HEK293 (cell line): ENCODE data around the gene RBMS1.

Experiments
- CTCF ChIA-PET: fragments of 350-600 bp; formaldehyde crosslinking; extraction: SDS; loops from one replicate; lab custom pipeline; 2021; ENCODE audit warnings: antibody characterized with exemption; lab: Yijun Ruan, JAX
- POLR2A ChIA-PET: fragments of 300-600 bp; formaldehyde crosslinking; extraction: SDS; loops from one replicate; lab custom pipeline; 2020; ENCODE audit warnings: antibody characterized with exemption, inconsistent platforms; lab: Yijun Ruan, JAX
- H3K27ac ChIP-seq: fragments of 200-500 bp; sonication (Bioruptor generic); 2 replicates; pipeline ENCODE4 v1.5.1; 2014; ENCODE audit warnings: low read depth, low read length, control low read depth, inconsistent platforms; ENCODE audit errors: extremely low read depth
- H3K36me3 ChIP-seq, 2 experiments: fragments of 200-500 bp in 1 of 2; sonication (Bioruptor generic) in 1 of 2; 1 replicate in 1 of 2; 2 replicates in 1 of 2; pipeline ENCODE4 v1.5.1; 2014 to 2017; ENCODE audit warnings: inconsistent platforms in 2 of 2, low read length in 2 of 2; ENCODE audit not compliant: control insufficient read depth in 2 of 2, insufficient read depth in 1 of 2
- H3K4me1 ChIP-seq: fragments of 200-500 bp; sonication (Bioruptor generic); 2 replicates; pipeline ENCODE4 v1.5.1; 2014; ENCODE audit warnings: mild to moderate bottlenecking, low read length, inconsistent platforms; ENCODE audit not compliant: control insufficient read depth, insufficient read depth
- H3K4me3 ChIP-seq: 2 replicates; pipeline ENCODE4 v1.5.1; 2011; ENCODE audit warnings: low read depth, mild to moderate bottlenecking, control low read depth, low read length, moderate library complexity
- H3K9me3 ChIP-seq: fragments of 200-500 bp; sonication (Bioruptor generic); 2 replicates; pipeline ENCODE4 v1.5.1; 2014; ENCODE audit warnings: low read depth, low read length, inconsistent platforms; ENCODE audit not compliant: control insufficient read depth, insufficient read depth
- BCL11B ChIP-seq: fragments of 450-650 bp; formaldehyde crosslinking; IDR thresholded peaks from 2 replicates; pipeline ENCODE4 v1.5.1; 2016; ENCODE audit warnings: low read depth, missing biosample characterization, missing genetic modification characterization
- GFI1B ChIP-seq: fragments of 450-650 bp; formaldehyde crosslinking; IDR thresholded peaks from 2 replicates; pipeline ENCODE4 v1.5.1; 2016; ENCODE audit warnings: missing biosample characterization, missing genetic modification characterization
- HOXC10 ChIP-seq: sonication (generic); formaldehyde crosslinking; IDR thresholded peaks from 2 replicates; pipeline ENCODE4 v1.8.1; 2023; ENCODE audit warnings: mild to moderate bottlenecking, missing genetic modification reagents
- PRDM10 ChIP-seq: fragments of 450-650 bp; formaldehyde crosslinking; IDR thresholded peaks from 2 replicates; pipeline ENCODE4 v1.5.1; 2016; ENCODE audit warnings: missing biosample characterization, missing genetic modification characterization
- RBAK ChIP-seq: fragments of 450-650 bp; formaldehyde crosslinking; IDR thresholded peaks from 2 replicates; pipeline ENCODE4 v1.5.1; 2016; ENCODE audit warnings: missing biosample characterization, missing genetic modification characterization
- SP2 ChIP-seq: fragments of 450-650 bp; formaldehyde crosslinking; IDR thresholded peaks from 2 replicates; pipeline ENCODE4 v1.5.1; 2016; ENCODE audit warnings: missing biosample characterization, missing genetic modification characterization
- TRIM28 ChIP-seq: IDR thresholded peaks from 2 replicates; pipeline ENCODE4 v1.6.1; 2011; ENCODE audit warnings: low read length, control low read depth, borderline replicate concordance
- ZBTB20 ChIP-seq: fragments of 450-650 bp; formaldehyde crosslinking; IDR thresholded peaks from 2 replicates; pipeline ENCODE4 v1.5.1; 2016; ENCODE audit warnings: missing biosample characterization, missing genetic modification characterization
- ZFP37 ChIP-seq: fragments of 450-650 bp; formaldehyde crosslinking; IDR thresholded peaks from 2 replicates; pipeline ENCODE4 v1.5.1; 2016; ENCODE audit warnings: missing biosample characterization, missing genetic modification characterization
- ZNF114 ChIP-seq: fragments of 450-650 bp; formaldehyde crosslinking; IDR thresholded peaks from 2 replicates; pipeline ENCODE4 v1.5.0; 2017; ENCODE audit warnings: missing biosample characterization, missing genetic modification characterization
- ZNF121 ChIP-seq: fragments of 450-650 bp; formaldehyde crosslinking; IDR thresholded peaks from 2 replicates; pipeline ENCODE4 v1.5.1; 2016; ENCODE audit warnings: missing biosample characterization, missing genetic modification characterization
- ZNF174 ChIP-seq: fragments of 450-650 bp; formaldehyde crosslinking; IDR thresholded peaks from 2 replicates; pipeline ENCODE4 v1.5.0; 2017; ENCODE audit warnings: missing biosample characterization, mild to moderate bottlenecking, missing genetic modification characterization
- ZNF274 ChIP-seq, 2 experiments: fragments of 200-500 bp in 1 of 2; fragments of 450-650 bp in 1 of 2; sonication (Bioruptor generic) in 1 of 2; formaldehyde crosslinking in 1 of 2; IDR thresholded peaks; 2 replicates each; pipeline versions ENCODE4 v1.5.1 to v1.6.1; 2014 to 2016; ENCODE audit warnings: borderline replicate concordance in 1 of 2, inconsistent platforms in 1 of 2, low read length in 1 of 2, missing biosample characterization in 1 of 2, missing genetic modification characterization in 1 of 2
- ZNF302 ChIP-seq: fragments of 450-650 bp; formaldehyde crosslinking; IDR thresholded peaks from 2 replicates; pipeline ENCODE4 v1.5.1; 2016; ENCODE audit warnings: missing biosample characterization, missing genetic modification characterization, low read depth
- ZNF354C ChIP-seq: fragments of 450-650 bp; formaldehyde crosslinking; IDR thresholded peaks from 2 replicates; pipeline ENCODE4 v1.5.1; 2016; ENCODE audit warnings: missing biosample characterization, missing genetic modification characterization, low read depth, borderline replicate concordance
- ZNF391 ChIP-seq: fragments of 450-650 bp; formaldehyde crosslinking; IDR thresholded peaks from 2 replicates; pipeline ENCODE4 v1.5.1; 2016; ENCODE audit warnings: low read depth, missing biosample characterization, missing genetic modification characterization, borderline replicate concordance
- ZNF548 ChIP-seq: fragments of 450-650 bp; formaldehyde crosslinking; IDR thresholded peaks from 2 replicates; pipeline ENCODE4 v1.5.1; 2016; ENCODE audit warnings: missing biosample characterization, missing genetic modification characterization
- ZNF561 ChIP-seq: fragments of 450-650 bp; IDR thresholded peaks from 2 replicates; pipeline ENCODE4 v1.5.1; 2018; ENCODE audit warnings: missing biosample characterization, missing genetic modification characterization, borderline replicate concordance
- ZNF571 ChIP-seq: fragments of 450-650 bp; formaldehyde crosslinking; IDR thresholded peaks from 2 replicates; pipeline ENCODE4 v1.5.0; 2017; ENCODE audit warnings: missing biosample characterization, missing genetic modification characterization
- ZNF645 ChIP-seq: fragments of 450-650 bp; formaldehyde crosslinking; IDR thresholded peaks from 2 replicates; pipeline ENCODE4; 2016; ENCODE audit warnings: missing biosample characterization, missing genetic modification characterization
- ZNF664 ChIP-seq: fragments of 450-650 bp; formaldehyde crosslinking; IDR thresholded peaks from 2 replicates; pipeline ENCODE4 v1.5.1; 2016; ENCODE audit warnings: missing biosample characterization, missing genetic modification characterization
- ZNF785 ChIP-seq: fragments of 450-650 bp; formaldehyde crosslinking; IDR thresholded peaks from 2 replicates; pipeline ENCODE4 v1.5.1; 2016; ENCODE audit warnings: missing biosample characterization, missing genetic modification characterization
- ZNF792 ChIP-seq: fragments of 450-650 bp; formaldehyde crosslinking; IDR thresholded peaks from 2 replicates; pipeline ENCODE4 v1.5.1; 2016; ENCODE audit warnings: missing biosample characterization, missing genetic modification characterization
- ZSCAN16 ChIP-seq: fragments of 450-650 bp; formaldehyde crosslinking; IDR thresholded peaks from 2 replicates; pipeline ENCODE4 v1.5.1; 2016; ENCODE audit warnings: missing biosample characterization, missing genetic modification characterization
- ZXDB ChIP-seq: fragments of 450-650 bp; formaldehyde crosslinking; IDR thresholded peaks from 2 replicates; pipeline ENCODE4 v1.5.1; 2016; ENCODE audit warnings: missing biosample characterization, missing genetic modification characterization
- TF ChIP-seq, protein P1 (sequence below): fragments of 450-650 bp; formaldehyde crosslinking; optimal IDR thresholded peaks from 2 replicates; pipeline ENCODE3; 2016; ENCODE audit warnings: missing biosample characterization, mild to moderate bottlenecking, missing genetic modification characterization
- TF ChIP-seq, protein P2 (sequence below): fragments of 450-650 bp; formaldehyde crosslinking; IDR thresholded peaks from 2 replicates; pipeline ENCODE4 v1.5.1; 2016; ENCODE audit warnings: missing biosample characterization, missing genetic modification characterization
- TF ChIP-seq, protein P3 (sequence below): fragments of 450-650 bp; formaldehyde crosslinking; IDR thresholded peaks from 2 replicates; pipeline ENCODE4 v1.5.1; 2017; ENCODE audit warnings: missing biosample characterization, missing genetic modification characterization

The RBMS1 gene

GRCh38 chr2:160358046-160358445, 135.6 kb downstream of the RBMS1 start:
- H3K36me3 ChIP-seq = no peaks in the 10 kb centered on the region
- H3K4me3 ChIP-seq = no peak overlapping the region
- H3K27ac ChIP-seq = no peak overlapping the region
- no peak for TF ChIP-seq PRDM10 (tag by site-specific recombination)
- no peak for TF ChIP-seq ZNF792 (tag by site-specific recombination)
- no peak for TF ChIP-seq ZNF274 (IDR thresholded peaks at IDR 0.05; ENCODE audit: low read length)
- TF ChIP-seq ZNF274 (tag by site-specific recombination; IDR thresholded peaks at IDR 0.05; ENCODE audit: borderline replicate concordance) = no peak
- no peak for TF ChIP-seq ZNF391 (tag by site-specific recombination)
- TF ChIP-seq ZSCAN16 = no peak
- no peak for TF ChIP-seq ZNF354C
- TF ChIP-seq ZNF664 (tag by site-specific recombination) = no peak
- TF ChIP-seq ZNF785 (tag by site-specific recombination) = no peak
- TF ChIP-seq, protein P1, sequence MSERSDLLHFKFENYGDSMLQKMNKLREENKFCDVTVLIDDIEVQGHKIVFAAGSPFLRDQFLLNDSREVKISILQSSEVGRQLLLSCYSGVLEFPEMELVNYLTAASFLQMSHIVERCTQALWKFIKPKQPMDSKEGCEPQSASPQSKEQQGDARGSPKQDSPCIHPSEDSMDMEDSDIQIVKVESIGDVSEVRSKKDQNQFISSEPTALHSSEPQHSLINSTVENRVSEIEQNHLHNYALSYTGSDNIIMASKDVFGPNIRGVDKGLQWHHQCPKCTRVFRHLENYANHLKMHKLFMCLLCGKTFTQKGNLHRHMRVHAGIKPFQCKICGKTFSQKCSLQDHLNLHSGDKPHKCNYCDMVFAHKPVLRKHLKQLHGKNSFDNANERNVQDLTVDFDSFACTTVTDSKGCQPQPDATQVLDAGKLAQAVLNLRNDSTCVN (tag by site-specific recombination) = no peak
- no peak for TF ChIP-seq ZBTB20 (tag by site-specific recombination)
- TF ChIP-seq, protein P2, sequence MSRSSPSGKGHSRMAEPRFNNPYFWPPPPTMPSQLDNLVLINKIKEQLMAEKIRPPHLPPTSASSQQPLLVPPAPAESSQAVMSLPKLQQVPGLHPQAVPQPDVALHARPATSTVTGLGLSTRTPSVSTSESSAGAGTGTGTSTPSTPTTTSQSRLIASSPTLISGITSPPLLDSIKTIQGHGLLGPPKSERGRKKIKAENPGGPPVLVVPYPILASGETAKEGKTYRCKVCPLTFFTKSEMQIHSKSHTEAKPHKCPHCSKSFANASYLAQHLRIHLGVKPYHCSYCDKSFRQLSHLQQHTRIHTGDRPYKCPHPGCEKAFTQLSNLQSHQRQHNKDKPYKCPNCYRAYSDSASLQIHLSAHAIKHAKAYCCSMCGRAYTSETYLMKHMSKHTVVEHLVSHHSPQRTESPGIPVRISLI = no peak
- no peak for TF ChIP-seq HOXC10 (CRISPR knock-in tag)
- TF ChIP-seq TRIM28 = no peak
- TF ChIP-seq ZFP37 = no peak
- TF ChIP-seq ZNF645 (tag by site-specific recombination) = no peak
- no peak for TF ChIP-seq RBAK
- no peak for TF ChIP-seq ZNF561
- no peak for TF ChIP-seq ZNF114 (tag by site-specific recombination)
- TF ChIP-seq ZNF571 (tag by site-specific recombination) = no peak
- no peak for TF ChIP-seq ZNF174 (tag by site-specific recombination)
- CTCF ChIA-PET = no interaction called here
- POLR2A ChIA-PET = no interaction called here
- peaks cover 13% of the 10 kb centered on the region for H3K4me1 ChIP-seq
- no peaks in the 10 kb centered on the region for H3K9me3 ChIP-seq

DNA sequence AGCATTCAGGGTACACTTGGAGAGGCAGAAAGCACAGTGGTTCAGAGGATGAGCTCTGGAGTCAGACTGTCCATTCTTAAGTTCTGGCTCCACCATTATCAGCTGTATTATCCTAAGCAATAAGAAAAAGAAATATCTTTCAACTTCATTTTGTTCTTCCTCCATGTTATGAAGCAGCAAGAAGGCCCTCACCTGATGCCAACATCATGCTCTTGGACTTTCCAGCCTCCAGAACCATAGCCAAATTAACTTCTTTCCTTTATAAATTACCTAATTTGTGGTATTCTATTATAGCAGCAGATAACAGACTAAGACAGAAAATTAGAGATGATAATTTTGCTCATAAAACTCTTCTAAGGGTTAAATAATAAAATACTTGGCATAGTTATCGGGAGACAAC, 137.1 kb downstream of the RBMS1 start:
- no peak overlapping the region for H3K27ac ChIP-seq
- CTCF ChIA-PET = no interaction called here
- POLR2A ChIA-PET = no interaction called here
- peaks cover 18% of the 10 kb centered on the region; the same call in 1 of the 2 replicates for H3K4me1 ChIP-seq
- H3K36me3 ChIP-seq = no peaks in the 10 kb centered on the region
- H3K4me3 ChIP-seq = no peak overlapping the region
- no peaks in the 10 kb centered on the region for H3K9me3 ChIP-seq
- TF ChIP-seq ZNF302 (no peak), SP2 (tag by site-specific recombination) (no peak), ZNF114 (tag by site-specific recombination) (no peak), ZXDB (tag by site-specific recombination) (no peak), ZNF274 (IDR thresholded peaks at IDR 0.05; ENCODE audit: low read length) (no peak), ZNF274 (tag by site-specific recombination; IDR thresholded peaks at IDR 0.05; ENCODE audit: borderline replicate concordance) (no peak), ZNF121 (tag by site-specific recombination) (no peak), GFI1B (tag by site-specific recombination) (no peak), ZNF548 (tag by site-specific recombination) (no peak), BCL11B (tag by site-specific recombination) (no peak)
- TF ChIP-seq, protein P3, sequence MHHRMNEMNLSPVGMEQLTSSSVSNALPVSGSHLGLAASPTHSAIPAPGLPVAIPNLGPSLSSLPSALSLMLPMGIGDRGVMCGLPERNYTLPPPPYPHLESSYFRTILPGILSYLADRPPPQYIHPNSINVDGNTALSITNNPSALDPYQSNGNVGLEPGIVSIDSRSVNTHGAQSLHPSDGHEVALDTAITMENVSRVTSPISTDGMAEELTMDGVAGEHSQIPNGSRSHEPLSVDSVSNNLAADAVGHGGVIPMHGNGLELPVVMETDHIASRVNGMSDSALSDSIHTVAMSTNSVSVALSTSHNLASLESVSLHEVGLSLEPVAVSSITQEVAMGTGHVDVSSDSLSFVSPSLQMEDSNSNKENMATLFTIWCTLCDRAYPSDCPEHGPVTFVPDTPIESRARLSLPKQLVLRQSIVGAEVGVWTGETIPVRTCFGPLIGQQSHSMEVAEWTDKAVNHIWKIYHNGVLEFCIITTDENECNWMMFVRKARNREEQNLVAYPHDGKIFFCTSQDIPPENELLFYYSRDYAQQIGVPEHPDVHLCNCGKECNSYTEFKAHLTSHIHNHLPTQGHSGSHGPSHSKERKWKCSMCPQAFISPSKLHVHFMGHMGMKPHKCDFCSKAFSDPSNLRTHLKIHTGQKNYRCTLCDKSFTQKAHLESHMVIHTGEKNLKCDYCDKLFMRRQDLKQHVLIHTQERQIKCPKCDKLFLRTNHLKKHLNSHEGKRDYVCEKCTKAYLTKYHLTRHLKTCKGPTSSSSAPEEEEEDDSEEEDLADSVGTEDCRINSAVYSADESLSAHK (tag by site-specific recombination) = no peak
